DND-41 (cell line): Measurements from ENCODE around the gene STPG2.

Experiments
- ATAC-seq: fragments of 200-7000 bp; cut with Tn5 transposase; 3 replicates; pipeline ENCODE4 v1.9.1; 2021; ENCODE audit warnings: low read depth; ENCODE audit not compliant: insufficient read depth
- DNase-seq: peaks from one replicate; pipeline ENCODE4 v3.0.0-alpha.2; 2020
- H2AFZ ChIP-seq: 2 replicates; pipeline ENCODE4 v1.6.0; 2012; ENCODE audit warnings: low read depth, low read length
- H3K27ac ChIP-seq: 2 replicates; pipeline ENCODE4 v1.5.1; 2012; ENCODE audit warnings: low read length, inconsistent platforms
- H3K27me3 ChIP-seq: fragments of 200-600 bp; sonication (generic); 2 replicates; pipeline ENCODE4 v1.6.0; 2012; ENCODE audit warnings: low read length, mild to moderate bottlenecking, inconsistent platforms; ENCODE audit not compliant: insufficient read depth, poor library complexity
- H3K36me3 ChIP-seq: 2 replicates; pipeline ENCODE4 v1.5.1; 2012; ENCODE audit warnings: low read length, inconsistent platforms; ENCODE audit not compliant: insufficient read depth
- H3K4me1 ChIP-seq: 2 replicates; pipeline ENCODE4 v1.5.1; 2012; ENCODE audit warnings: mild to moderate bottlenecking, low read length; ENCODE audit not compliant: insufficient read depth
- H3K4me2 ChIP-seq: 2 replicates; pipeline ENCODE4 v1.6.0; 2012; ENCODE audit warnings: mild to moderate bottlenecking, moderate library complexity, low read length, inconsistent platforms; ENCODE audit not compliant: insufficient read depth
- H3K4me3 ChIP-seq, 2 experiments: fragments of 200-600 bp in 1 of 2; shearing (Covaris generic) in 1 of 2; 2 replicates each; pipeline ENCODE4 v1.5.1; 2012 to 2016; ENCODE audit warnings: inconsistent platforms in 2 of 2, low read length in 2 of 2, mild to moderate bottlenecking in 2 of 2, low read depth in 1 of 2, moderate library complexity in 1 of 2
- H3K79me2 ChIP-seq: 2 replicates; pipeline ENCODE4 v1.6.0; 2012; ENCODE audit warnings: low read length, inconsistent platforms; ENCODE audit not compliant: insufficient read depth
- H3K9ac ChIP-seq: 2 replicates; pipeline ENCODE4 v1.6.0; 2012; ENCODE audit warnings: low read depth, mild to moderate bottlenecking, inconsistent platforms, low read length, moderate library complexity
- H3K9me3 ChIP-seq: 2 replicates; pipeline ENCODE4 v1.5.1; 2012; ENCODE audit warnings: low read length, moderate library complexity, mild to moderate bottlenecking, inconsistent platforms; ENCODE audit not compliant: insufficient read depth, severe bottlenecking
- H4K20me1 ChIP-seq: 2 replicates; pipeline ENCODE4 v1.6.0; 2012; ENCODE audit warnings: low read length; ENCODE audit not compliant: insufficient read depth
- CTCF ChIP-seq: IDR thresholded peaks from 2 replicates; pipeline ENCODE4 v1.5.1; 2012; ENCODE audit warnings: borderline replicate concordance, low read length, moderate library complexity, mild to moderate bottlenecking; ENCODE audit not compliant: poor library complexity, severe bottlenecking; ENCODE audit errors: extremely low read depth
- EZH2 ChIP-seq: IDR thresholded peaks from 3 replicates; pipeline ENCODE4 v1.6.1; 2012; ENCODE audit warnings: borderline replicate concordance, low read depth, mild to moderate bottlenecking, moderate library complexity, low read length, inconsistent platforms; ENCODE audit not compliant: severe bottlenecking

Gene STPG2

DNA sequence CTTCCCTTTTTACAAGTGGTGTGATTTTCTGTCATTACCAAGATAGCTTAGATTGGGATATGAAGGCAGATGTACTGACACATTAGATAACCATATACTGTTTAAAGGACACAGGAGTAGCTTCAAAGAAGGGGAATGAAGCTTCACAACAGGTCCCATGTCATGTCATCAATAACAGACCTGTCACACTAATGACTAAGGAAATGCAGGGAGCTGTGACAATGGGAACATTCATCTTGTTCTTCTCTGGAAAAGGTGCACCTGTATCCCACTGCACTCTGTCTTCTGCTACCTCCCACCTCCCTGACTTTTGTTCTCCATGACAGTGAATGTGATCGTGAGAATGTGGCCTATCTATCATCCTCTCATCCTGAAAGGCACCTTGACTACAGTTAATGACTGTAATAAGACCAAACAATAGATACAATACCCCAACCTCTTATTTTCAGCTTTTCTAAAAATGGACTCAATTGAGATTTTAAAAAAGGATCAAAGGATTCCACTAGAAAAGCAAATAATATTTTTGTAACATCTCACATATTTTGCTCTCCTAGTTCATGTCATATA, 472.5 kb downstream of the STPG2 start:
- Histone ChIP-seq H3K79me2 (no peaks in the 10 kb centered on the region), H2AFZ (no peak overlapping the region), H3K9me3 (peaks cover 11% of the 10 kb centered on the region), H3K4me2 (no peak overlapping the region), H3K36me3 (no peaks in the 10 kb centered on the region), H3K4me3 (no peak overlapping the region), H3K27me3 (no peaks in the 10 kb centered on the region), H3K27ac (no peak overlapping the region), H3K9ac (no peak overlapping the region), H3K4me1 (no peaks in the 10 kb centered on the region), H4K20me1 (no peaks in the 10 kb centered on the region)
- no peak for TF ChIP-seq EZH2
- ATAC-seq (no peak), DNase-seq (no peak)

GRCh38 chr4:97665553-97665952, 477.7 kb downstream of the STPG2 start:
- Histone ChIP-seq H3K27ac (no peak overlapping the region), H3K4me2 (no peak overlapping the region), H3K9me3 (peaks cover 26% of the 10 kb centered on the region), H3K9ac (no peak overlapping the region), H3K36me3 (no peaks in the 10 kb centered on the region), H3K4me1 (no peaks in the 10 kb centered on the region), H3K79me2 (no peaks in the 10 kb centered on the region), H3K27me3 (no peaks in the 10 kb centered on the region), H2AFZ (no peak overlapping the region), H4K20me1 (no peaks in the 10 kb centered on the region), H3K4me3 (no peak overlapping the region)
- TF ChIP-seq CTCF: no peak
- TF ChIP-seq EZH2: no peak
- no peak for ATAC-seq
- no peak for DNase-seq

GRCh38 chr4:97664741-97665140, 478.5 kb downstream of the STPG2 start:
- Histone ChIP-seq H2AFZ (no peak overlapping the region), H3K9ac (no peak overlapping the region), H3K27me3 (no peaks in the 10 kb centered on the region), H3K27ac (no peak overlapping the region), H3K36me3 (no peaks in the 10 kb centered on the region), H3K9me3 (peaks cover 26% of the 10 kb centered on the region), H3K4me1 (no peaks in the 10 kb centered on the region), H3K4me2 (no peak overlapping the region), H4K20me1 (no peaks in the 10 kb centered on the region), H3K4me3 (no peak overlapping the region), H3K79me2 (no peaks in the 10 kb centered on the region)
- DNase-seq (no peak), ATAC-seq (no peak)
- TF ChIP-seq CTCF: no peak
- no peak for TF ChIP-seq EZH2

DNA sequence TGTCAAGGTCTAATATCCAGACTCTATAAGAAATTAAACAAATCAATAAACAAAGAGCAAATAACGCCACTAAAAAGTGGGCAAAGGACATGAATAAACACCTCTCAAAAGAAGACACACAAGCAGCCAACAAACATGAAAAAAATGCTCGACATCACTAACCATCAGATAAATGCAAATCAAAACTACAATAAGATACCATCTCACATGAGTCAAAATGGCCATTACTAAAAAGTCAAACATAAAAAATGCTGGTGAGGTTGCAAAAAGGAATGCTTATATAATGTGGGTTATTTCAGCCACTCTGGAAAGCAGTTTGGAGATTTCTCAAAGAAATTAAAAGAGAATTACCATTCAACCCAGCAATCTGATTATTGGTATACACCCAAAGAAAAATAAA, 481.1 kb downstream of the STPG2 start:
- H3K79me2 ChIP-seq: no peaks in the 10 kb centered on the region
- no peak for TF ChIP-seq EZH2
- TF ChIP-seq CTCF: no peak
- no peak overlapping the region for H3K27ac ChIP-seq
- H3K4me2 ChIP-seq: no peak overlapping the region
- no peak for DNase-seq
- H3K9me3 ChIP-seq: peaks cover 26% of the 10 kb centered on the region
- H3K4me1 ChIP-seq: no peaks in the 10 kb centered on the region
- H3K36me3 ChIP-seq: no peaks in the 10 kb centered on the region
- ATAC-seq: no peak
- no peaks in the 10 kb centered on the region for H3K27me3 ChIP-seq
- no peaks in the 10 kb centered on the region for H4K20me1 ChIP-seq
- H3K4me3 ChIP-seq: no peak overlapping the region
- no peak overlapping the region for H2AFZ ChIP-seq
- H3K9ac ChIP-seq: no peak overlapping the region
